ENCODE data around the gene KATNAL1.

GRCh38 chr13:30340331-30341250 lies 33.2 kb upstream of the KATNAL1 start:
- TF ChIP-seq POLR2A (IDR thresholded peaks at IDR 0.05; ENCODE audit: low read length) (no peak), GATA1 (IDR thresholded peaks at IDR 0.05; ENCODE audit: low read depth, low read length) (no peak)

Data from erythroblast (primary cell).